Neuronal stem cell (in vitro differentiated cells): Measurements from ENCODE around the gene MAP4.

Experiments
- DNase-seq: peaks from one replicate; pipeline ENCODE4 v3.0.0-alpha.2; 2013; ENCODE audit warnings: low spot score
- H2AFZ ChIP-seq: one replicate; pipeline ENCODE4 v1.6.1; 2013; ENCODE audit warnings: mild to moderate bottlenecking, low read length, inconsistent platforms
- H2AK5ac ChIP-seq: 2 replicates; pipeline ENCODE4 v1.6.1; 2013; ENCODE audit warnings: low read depth, mild to moderate bottlenecking, inconsistent platforms, low read length, moderate library complexity, mixed read lengths
- H2BK120ac ChIP-seq: 2 replicates; pipeline ENCODE4 v1.6.1; 2013; ENCODE audit warnings: low read depth, mild to moderate bottlenecking, inconsistent platforms, low read length, moderate library complexity, mixed read lengths
- H2BK12ac ChIP-seq: one replicate; pipeline ENCODE4 v1.6.1; 2013; ENCODE audit warnings: low read length, inconsistent platforms
- H2BK15ac ChIP-seq: 2 replicates; pipeline ENCODE4 v1.6.1; 2013; ENCODE audit warnings: mild to moderate bottlenecking, low read length, inconsistent platforms, mixed read lengths
- H2BK5ac ChIP-seq: one replicate; pipeline ENCODE4 v1.6.1; 2013; ENCODE audit warnings: inconsistent platforms, mild to moderate bottlenecking, low read length, moderate library complexity
- H3K14ac ChIP-seq: one replicate; pipeline ENCODE4 v1.6.1; 2013; ENCODE audit warnings: low read length, inconsistent platforms
- H3K18ac ChIP-seq: 2 replicates; pipeline ENCODE4 v1.6.1; 2013; ENCODE audit warnings: low read length, inconsistent platforms
- H3K23ac ChIP-seq: 2 replicates; pipeline ENCODE4 v1.6.1; 2013; ENCODE audit warnings: low read depth, mild to moderate bottlenecking, mixed read lengths, low read length, inconsistent platforms; ENCODE audit not compliant: poor library complexity
- H3K27ac ChIP-seq: replicated peaks from 3 replicates; pipeline ENCODE4 v1.5.1; 2013; ENCODE audit warnings: low read length, inconsistent platforms
- H3K27me3 ChIP-seq, 3 experiments: 2 replicates each; pipeline ENCODE4 v1.6.1; 2013; ENCODE audit warnings: low read length in 3 of 3, mild to moderate bottlenecking in 2 of 3, inconsistent platforms in 1 of 3, low read depth in 1 of 3, mixed read lengths in 1 of 3, moderate library complexity in 1 of 3; ENCODE audit not compliant: control insufficient read depth in 3 of 3, insufficient read depth in 3 of 3
- H3K36me3 ChIP-seq, 2 donors: replicated peaks in 1 of 2; 2 replicates each; pipeline ENCODE4 v1.6.1; 2013; ENCODE audit warnings: low read length in 2 of 2; ENCODE audit not compliant: control insufficient read depth in 2 of 2, insufficient read depth in 2 of 2
- H3K4ac ChIP-seq: 2 replicates; pipeline ENCODE4 v1.6.1; 2013; ENCODE audit warnings: inconsistent platforms, mild to moderate bottlenecking, low read length, moderate library complexity
- H3K4me1 ChIP-seq, 2 donors: 1 replicate in 1 of 2; 2 replicates in 1 of 2; pipeline ENCODE4 v1.6.1; 2013; ENCODE audit warnings: low read length in 2 of 2, low read depth in 1 of 2; ENCODE audit not compliant: control insufficient read depth in 2 of 2, insufficient read depth in 1 of 2
- H3K4me2 ChIP-seq: one replicate; pipeline ENCODE4 v1.6.1; 2013; ENCODE audit warnings: mild to moderate bottlenecking, low read length, inconsistent platforms; ENCODE audit not compliant: insufficient read depth, poor library complexity, severe bottlenecking
- H3K4me3 ChIP-seq, 2 donors: 2 replicates each; pipeline ENCODE4 v1.5.1; 2013; ENCODE audit warnings: low read length in 2 of 2, mild to moderate bottlenecking in 2 of 2, inconsistent platforms in 1 of 2, moderate library complexity in 1 of 2
- H3K79me1 ChIP-seq: one replicate; pipeline ENCODE4 v1.6.1; 2013; ENCODE audit warnings: low read depth, mild to moderate bottlenecking, inconsistent platforms, low read length, moderate library complexity
- H3K9ac ChIP-seq: one replicate; pipeline ENCODE4 v1.6.1; 2013; ENCODE audit warnings: mild to moderate bottlenecking, low read depth, low read length, inconsistent platforms; ENCODE audit not compliant: poor library complexity
- H3K9me3 ChIP-seq, 2 donors: replicated peaks in 1 of 2; 2 replicates each; pipeline versions ENCODE3 to v1.6.1; 2013; ENCODE audit warnings: low read length in 2 of 2, mild to moderate bottlenecking in 2 of 2, inconsistent platforms in 1 of 2, low read depth in 1 of 2, mixed read lengths in 1 of 2, moderate library complexity in 1 of 2; ENCODE audit not compliant: control insufficient read depth in 2 of 2, insufficient read depth in 1 of 2
- H4K8ac ChIP-seq: one replicate; pipeline ENCODE4 v1.6.1; 2013; ENCODE audit warnings: low read depth, mild to moderate bottlenecking, inconsistent platforms, low read length, moderate library complexity
- H4K91ac ChIP-seq: one replicate; pipeline ENCODE4 v1.6.1; 2013; ENCODE audit warnings: low read length, low read depth, mild to moderate bottlenecking, inconsistent platforms; ENCODE audit not compliant: poor library complexity
- WGBS, 2 donors: extraction: QIAGEN DNeasy Blood & Tissue Kit; methylation state at CpG; one replicate each; pipeline ENCODE4 v1.1.7; 2013; ENCODE audit warnings: missing lambda C conversion rate in 2 of 2, mixed read lengths in 1 of 2; ENCODE audit not compliant: insufficient read length in 2 of 2, insufficient replicate concordance in 1 of 2; ENCODE audit errors: extremely low coverage in 2 of 2; 5-methylcytosine and 5-hydroxymethylcytosine counted together

Gene MAP4

DNA sequence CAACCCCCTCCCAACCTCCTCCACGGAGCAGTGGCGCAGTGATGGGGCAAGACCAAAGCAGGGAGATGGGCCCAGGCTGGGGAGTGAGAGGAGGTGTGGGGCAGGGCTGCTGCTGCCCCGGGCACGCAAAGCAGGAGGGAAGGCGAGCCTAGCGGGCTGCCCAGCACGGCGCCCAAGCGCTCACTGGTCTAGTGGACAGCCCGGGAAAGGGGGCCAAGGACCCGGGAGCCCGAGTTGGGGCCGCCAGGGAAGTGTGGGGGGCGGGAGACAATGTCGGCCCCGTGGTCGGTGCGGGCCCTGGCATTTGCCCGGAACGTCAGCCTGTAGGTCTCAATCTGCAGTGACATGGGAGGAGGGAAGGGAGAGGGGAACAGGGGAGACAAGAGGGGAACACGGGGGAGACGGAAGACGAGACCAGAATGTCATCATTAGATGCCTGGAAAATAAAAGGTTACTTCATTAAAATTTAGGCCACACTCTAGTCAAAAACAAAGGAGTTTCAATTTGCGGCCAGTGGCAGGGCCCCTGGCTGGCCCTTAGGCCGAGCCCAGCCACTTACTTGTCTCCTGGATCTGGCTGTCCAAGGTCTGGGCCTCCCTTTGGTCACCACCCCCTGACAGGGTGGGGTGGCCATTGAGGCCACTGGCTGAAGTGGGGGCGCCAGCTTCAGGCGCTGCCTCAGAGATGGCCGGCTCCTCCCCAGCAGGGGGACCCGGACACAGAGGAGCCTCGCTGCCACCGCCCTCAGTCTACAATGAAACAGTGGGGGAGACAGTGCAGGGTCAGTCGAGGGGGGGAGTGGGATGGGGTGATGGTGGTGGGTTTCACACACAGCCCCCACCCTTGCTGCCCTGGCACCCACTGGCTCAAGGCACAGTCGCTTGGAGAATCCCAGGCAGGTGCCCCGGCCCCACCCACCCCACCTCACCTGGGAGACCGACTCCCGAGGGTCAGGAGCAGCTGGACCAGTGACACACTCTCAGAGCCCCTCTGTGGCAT lies 163.3 kb downstream of the MAP4 start:
- H3K9ac ChIP-seq: peak overlapping the region; percentile 15
- no peak for DNase-seq
- no peak overlapping the region for H3K14ac ChIP-seq
- H2AFZ ChIP-seq: no peak overlapping the region
- H2BK120ac ChIP-seq: no peak overlapping the region
- peak overlapping the region; percentile 71 for H3K18ac ChIP-seq
- peaks cover 60 to 100% of the 10 kb centered on the region in 2 donors for H3K36me3 ChIP-seq
- no peak overlapping the region for H3K4me2 ChIP-seq
- H4K91ac ChIP-seq: no peak overlapping the region
- no peak overlapping the region for H2AK5ac ChIP-seq
- no peak overlapping the region for H2BK12ac ChIP-seq
- no peak overlapping the region for H3K27ac ChIP-seq
- no peak overlapping the region for H3K4ac ChIP-seq
- no peaks in the 10 kb centered on the region for H3K27me3 ChIP-seq
- WGBS, 2 donors: no CpG with 5 or more reads among the region's 36 CpGs
- H3K23ac ChIP-seq: peak overlapping the region; percentile 93
- H4K8ac ChIP-seq: peak overlapping the region; percentile 49
- H3K9me3 ChIP-seq: no peaks in the 10 kb centered on the region
- peaks cover 6% of the 10 kb centered on the region for H3K79me1 ChIP-seq
- no peak overlapping the region for H3K4me3 ChIP-seq
- no peaks in the 10 kb centered on the region for H3K4me1 ChIP-seq
- H2BK15ac ChIP-seq: no peak overlapping the region
- H2BK5ac ChIP-seq: no peak overlapping the region

DNA sequence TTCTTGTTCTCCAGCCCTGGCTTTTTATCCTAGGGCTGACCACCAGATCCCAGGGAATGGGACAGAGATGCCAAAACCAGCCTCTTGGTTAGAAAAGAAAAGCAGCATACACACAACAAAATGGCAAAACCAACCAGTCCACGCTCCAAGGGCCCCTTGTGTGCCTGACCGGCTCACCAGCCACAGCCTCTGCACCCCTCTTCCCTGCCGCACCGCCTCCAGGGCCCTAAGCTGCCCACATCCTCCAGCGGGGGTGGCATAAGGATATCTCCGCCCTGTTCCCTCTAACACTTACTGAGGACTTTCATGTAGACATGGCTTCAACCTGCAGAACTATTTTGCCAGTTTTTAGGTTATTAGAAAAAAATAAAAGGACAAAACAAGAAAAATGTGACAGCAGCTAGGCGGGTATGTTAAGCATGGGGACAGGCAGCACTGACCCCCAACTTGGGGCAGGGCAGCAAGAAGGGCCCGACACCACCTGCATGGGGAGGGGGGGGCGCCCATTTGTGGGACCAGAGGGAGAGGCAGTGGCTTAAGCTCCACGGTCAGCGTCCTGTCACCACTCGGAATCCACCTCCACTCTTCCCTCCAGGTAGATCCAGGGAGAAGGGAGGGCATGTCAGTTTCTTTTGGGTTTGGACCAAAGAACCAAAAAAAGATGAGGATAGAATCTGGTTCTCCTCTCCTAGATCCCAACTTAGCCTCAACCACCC lies 164.2 kb downstream of the MAP4 start:
- no peaks in the 10 kb centered on the region for H3K9me3 ChIP-seq
- no peaks in the 10 kb centered on the region for H3K4me1 ChIP-seq
- no peak overlapping the region for H3K4ac ChIP-seq
- H4K8ac ChIP-seq: peak overlapping the region; percentile 49
- H3K23ac ChIP-seq: peak overlapping the region; percentile 93
- H3K36me3 ChIP-seq: peaks cover 65 to 100% of the 10 kb centered on the region in 2 donors
- no peak overlapping the region for H2AK5ac ChIP-seq
- no peak overlapping the region for H2BK12ac ChIP-seq
- no peak for DNase-seq
- H3K9ac ChIP-seq: no peak overlapping the region
- no peak overlapping the region for H3K27ac ChIP-seq
- no peak overlapping the region for H3K18ac ChIP-seq
- H2BK120ac ChIP-seq: no peak overlapping the region
- no peak overlapping the region for H4K91ac ChIP-seq
- no peak overlapping the region for H3K4me3 ChIP-seq
- H2BK15ac ChIP-seq: no peak overlapping the region
- H3K14ac ChIP-seq: no peak overlapping the region
- peaks cover 3% of the 10 kb centered on the region for H3K79me1 ChIP-seq
- no CpG with 5 or more reads among the region's 12 CpGs for WGBS, 2 donors
- no peak overlapping the region for H3K4me2 ChIP-seq
- H2BK5ac ChIP-seq: no peak overlapping the region
- H3K27me3 ChIP-seq: no peaks in the 10 kb centered on the region
- H2AFZ ChIP-seq: no peak overlapping the region

DNA sequence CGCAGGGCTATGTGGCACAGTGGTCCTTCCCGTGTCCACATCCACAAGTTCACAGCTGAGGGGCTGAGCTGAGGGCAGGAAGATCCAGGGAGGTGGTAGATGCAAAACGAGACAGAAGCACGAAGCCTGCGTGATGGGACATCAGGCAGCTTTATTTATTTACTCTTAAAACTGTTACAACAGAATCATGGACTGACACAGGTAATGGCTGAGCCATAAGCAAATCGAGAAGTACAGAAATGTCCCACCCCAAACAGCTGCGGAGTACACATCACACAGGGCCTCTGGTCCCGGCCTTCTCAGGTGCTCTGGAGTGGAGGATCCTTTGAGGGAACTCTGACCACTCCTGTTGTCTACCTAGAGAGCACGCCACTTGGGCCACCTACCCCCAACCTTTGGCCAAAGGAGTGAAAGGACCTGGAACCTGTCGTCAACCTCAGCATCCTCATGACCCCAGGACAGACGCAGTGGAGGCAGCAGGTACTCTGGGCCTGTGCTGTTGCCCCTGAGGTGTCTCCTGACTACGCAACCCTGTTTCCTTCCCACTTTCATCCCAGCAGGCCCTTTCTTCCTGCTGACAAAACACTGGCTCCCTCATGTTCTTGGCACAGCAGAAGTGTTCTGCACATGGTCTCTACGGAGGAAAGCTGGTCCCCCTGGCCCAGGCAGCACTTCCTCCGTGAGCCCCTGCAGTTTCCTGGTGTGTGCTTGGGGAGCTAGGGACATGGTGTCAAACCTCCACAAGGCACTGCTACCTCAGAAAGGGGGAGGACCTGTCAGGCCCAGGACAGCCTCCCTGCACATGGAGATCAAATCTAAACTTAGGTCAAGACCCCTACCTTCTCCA lies 165.4 kb downstream of the MAP4 start:
- Histone ChIP-seq H2BK12ac (no peak overlapping the region), H2AK5ac (no peak overlapping the region), H3K27ac (no peak overlapping the region), H2AFZ (no peak overlapping the region), H3K4ac (no peak overlapping the region), H2BK15ac (no peak overlapping the region), H3K4me3 (no peak overlapping the region), H3K14ac (no peak overlapping the region), H3K9me3 (no peaks in the 10 kb centered on the region), H3K23ac (peak overlapping the region; percentile 37), H3K36me3 (peaks cover 71 to 100% of the 10 kb centered on the region in 2 donors), H3K4me2 (no peak overlapping the region), H3K4me1 (no peaks in the 10 kb centered on the region), H2BK5ac (no peak overlapping the region), H3K9ac (peak overlapping the region; percentile 9), H3K27me3 (no peaks in the 10 kb centered on the region), H4K8ac (no peak overlapping the region), H3K79me1 (peaks cover 3% of the 10 kb centered on the region), H4K91ac (no peak overlapping the region), H3K18ac (no peak overlapping the region), H2BK120ac (no peak overlapping the region)
- WGBS, 2 donors: no CpG with 5 or more reads among the region's 14 CpGs
- no peak for DNase-seq
